ELF-1 (cell line): Measurements from ENCODE around the gene MUTYH.
"Not testable (repeated sequence)": the region's sequence is repeated elsewhere in the genome, so short reads cannot be mapped to it uniquely, and the experiment has no call there.

ENCODE experiments used
- DNase-seq: peaks from one replicate; pipeline ENCODE4 v3.0.0-alpha.2; 2016; ENCODE audit warnings: low read depth, low spot score

The MUTYH gene

GRCh38 chr1:45321444-45321843 is 18.8 kb downstream of the MUTYH start:
- no peak for DNase-seq

- peak; percentile 57 for DNase-seq
Measured at GRCh38 chr1:45319761-45320160, 20.5 kb downstream of the MUTYH start.

- peak; percentile 54 for DNase-seq
Measured at GRCh38 chr1:45317166-45317565, 23.1 kb downstream of the MUTYH start.

- DNase-seq: no peak
Measured at GRCh38 chr1:45314266-45314665, 26.0 kb downstream of the MUTYH start.

- DNase-seq: no peak
Measured at GRCh38 chr1:45306905-45307304, 33.3 kb downstream of the MUTYH start.

- no peak for DNase-seq
Measured at GRCh38 chr1:45306319-45306718, 33.9 kb downstream of the MUTYH start.

- no peak for DNase-seq
Measured at GRCh38 chr1:45305231-45305630, 35.0 kb downstream of the MUTYH start.

GRCh38 chr1:45304311-45305081 is 35.7 kb downstream of the MUTYH start:
- no peak for DNase-seq

- peak; percentile 97 for DNase-seq
Measured at GRCh38 chr1:45303520-45304310, 36.5 kb downstream of the MUTYH start.

GRCh38 chr1:45302505-45303150 is 37.6 kb downstream of the MUTYH start:
- no peak for DNase-seq

GRCh38 chr1:45300669-45300997 is 39.6 kb downstream of the MUTYH start:
- DNase-seq: no peak

GRCh38 chr1:45299981-45300668 is 40.1 kb downstream of the MUTYH start:
- DNase-seq: peak; percentile 63

GRCh38 chr1:45299296-45299695 is 40.9 kb downstream of the MUTYH start:
- no peak for DNase-seq

- DNase-seq: no peak
Measured at GRCh38 chr1:45297666-45298356, 42.4 kb downstream of the MUTYH start.

GRCh38 chr1:45291716-45292115 is 48.5 kb downstream of the MUTYH start:
- DNase-seq: no peak

- not testable (repeated sequence) for DNase-seq
Measured at GRCh38 chr1:45291002-45291401, 49.2 kb downstream of the MUTYH start.

GRCh38 chr1:45286521-45286920 is 53.7 kb downstream of the MUTYH start:
- not testable (repeated sequence) for DNase-seq

- not testable (repeated sequence) for DNase-seq
Measured at GRCh38 chr1:45284858-45285257, 55.4 kb downstream of the MUTYH start.

GRCh38 chr1:45282351-45282750 is 57.9 kb downstream of the MUTYH start:
- DNase-seq: no peak
